GM18508 (cell line): ENCODE data around the gene TFE3.
"Not testable (repeated sequence)": the region's sequence is repeated elsewhere in the genome, so short reads cannot be mapped to it uniquely, and the experiment has no call there.

Source experiments
- ATAC-seq: cut with Tn5 transposase; IDR thresholded peaks from one replicate; pipeline ENCODE4 v1.9.1; 2021; ENCODE audit warnings: moderate number of reproducible peaks; ENCODE audit not compliant: insufficient read depth, unreplicated experiment

The TFE3 gene

GRCh38 chrX:49002091-49002935, 40.8 kb downstream of the TFE3 start, which contains the start of gene GRIPAP1:
GRIPAP1 (minus strand) TSS chrX:49002264; CDS start chrX:49002229, 35 bp downstream.
- peak; percentile 52 for ATAC-seq

- ATAC-seq, result no peak
Measured at GRCh38 chrX:49001521-49002090, 41.6 kb downstream of the TFE3 start.

DNA sequence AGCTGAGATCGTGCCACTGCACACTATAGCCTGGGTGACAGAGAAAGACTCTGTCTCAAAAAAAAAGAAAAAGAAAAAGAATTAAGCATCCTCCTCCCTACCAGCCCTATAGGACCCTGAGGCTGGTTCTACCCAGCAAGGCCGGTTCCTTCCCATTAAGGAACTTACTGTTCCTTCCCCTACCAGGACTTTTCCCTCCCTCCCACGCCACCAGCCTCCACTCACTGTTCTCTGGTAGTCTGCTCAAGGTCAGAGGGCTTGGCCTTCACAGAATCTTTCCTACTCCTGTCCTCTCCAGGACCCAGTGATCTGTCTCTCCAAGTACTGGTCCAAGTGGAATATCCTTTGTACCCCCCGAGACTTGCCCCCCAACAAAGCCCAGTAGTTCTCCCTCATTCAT, 42.5 kb downstream of the TFE3 start:
- ATAC-seq, result no peak

DNA sequence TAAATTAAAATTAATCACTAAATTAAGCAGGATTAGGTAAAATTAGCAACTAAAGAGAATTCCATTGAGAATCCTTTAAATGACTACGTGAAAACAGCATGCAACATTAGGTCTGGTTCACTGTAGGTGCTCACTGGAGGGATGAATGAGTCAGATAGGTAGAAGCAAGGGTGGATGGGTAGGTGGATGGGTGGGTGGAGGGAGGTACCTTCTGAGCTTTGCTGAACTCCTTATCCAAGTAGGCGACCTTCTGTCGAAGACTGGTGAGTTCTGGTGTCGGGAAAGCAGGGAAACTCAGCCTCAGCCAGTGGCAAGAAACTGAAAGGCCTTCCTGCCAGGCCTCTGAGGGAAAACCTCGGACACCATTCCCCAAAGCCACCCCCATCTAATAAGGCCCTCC, 44.1 kb downstream of the TFE3 start:
- ATAC-seq, result no peak

GRCh38 chrX:48998391-48998790, 44.8 kb downstream of the TFE3 start:
- no peak for ATAC-seq

DNA sequence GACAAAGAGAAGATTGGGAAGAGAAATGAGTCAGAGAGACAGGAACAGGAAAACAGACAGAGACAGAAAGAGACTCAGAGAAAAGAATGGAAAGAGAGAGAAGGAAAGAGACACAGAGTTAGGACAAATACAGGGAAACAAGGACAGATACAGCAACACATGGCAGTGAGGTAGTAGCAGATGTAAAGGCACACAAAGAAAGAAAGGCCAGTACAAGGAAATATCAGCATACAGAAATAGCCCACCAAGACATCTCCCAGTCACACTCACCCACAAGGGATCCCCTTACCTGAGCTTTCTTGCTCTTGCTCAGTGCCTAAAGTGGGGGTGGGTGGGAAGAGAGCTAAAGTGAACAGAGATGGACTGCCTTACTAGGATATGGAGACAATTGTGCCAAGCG, 45.3 kb downstream of the TFE3 start:
- no peak for ATAC-seq

DNA sequence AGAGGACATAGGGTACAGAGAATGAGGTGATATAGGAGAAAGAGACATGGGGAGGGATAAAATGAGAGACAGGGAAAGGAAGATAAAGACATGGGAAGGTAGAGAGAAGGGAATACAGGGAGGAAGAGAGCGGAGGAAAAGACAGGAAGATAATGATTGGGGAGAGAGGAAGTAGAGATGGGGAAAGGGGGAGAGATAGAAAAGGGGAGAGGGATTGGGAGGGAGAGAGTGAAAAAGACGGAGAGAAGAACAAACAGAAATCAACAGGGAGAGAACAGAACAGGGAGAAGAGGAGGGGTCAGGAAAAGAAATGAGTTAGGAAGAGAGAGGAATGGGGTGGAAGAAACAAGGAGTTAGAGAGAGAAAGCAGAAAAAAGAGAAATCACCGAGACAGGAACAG, 45.7 kb downstream of the TFE3 start:
- ATAC-seq, result no peak

GRCh38 chrX:48996969-48997368, 46.2 kb downstream of the TFE3 start:
- no peak for ATAC-seq

- no peak for ATAC-seq
Measured at GRCh38 chrX:48992341-48992740, 50.8 kb downstream of the TFE3 start.

- no peak for ATAC-seq
Measured at GRCh38 chrX:48989483-48989882, 53.7 kb downstream of the TFE3 start.

GRCh38 chrX:48983896-48984295, 59.3 kb downstream of the TFE3 start:
- no peak for ATAC-seq

- ATAC-seq, result no peak
Measured at GRCh38 chrX:48983081-48983480, 60.1 kb downstream of the TFE3 start.

DNA sequence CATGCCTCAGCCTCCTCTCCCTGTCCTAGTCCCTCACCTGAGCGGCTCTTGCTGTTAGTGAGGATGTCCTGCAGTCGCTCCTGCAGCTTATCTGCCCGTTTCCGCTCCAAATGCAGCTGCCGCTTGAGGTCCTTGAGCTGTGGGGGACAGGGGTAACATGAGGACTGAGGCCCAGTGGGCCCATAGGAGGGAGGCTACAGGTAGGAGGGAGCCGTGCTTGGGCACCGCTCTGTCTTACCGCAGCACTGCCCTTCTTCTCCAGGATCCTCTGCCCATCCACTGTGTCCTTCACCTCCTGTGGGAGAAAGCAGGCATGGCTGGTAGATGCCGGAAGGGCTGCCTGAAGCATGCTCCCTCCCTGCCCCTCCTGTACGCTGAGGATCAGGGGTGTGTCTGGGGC, 62.0 kb downstream of the TFE3 start:
- ATAC-seq, result no peak

GRCh38 chrX:48980341-48980740, 62.8 kb downstream of the TFE3 start:
- not testable (repeated sequence) for ATAC-seq
